GM12878 (cell line): ENCODE results near the gene SAMD7. TPM values are rescaled to one million over a fixed set of nuclear protein-coding genes. Genes with fewer than 3 reads are reported as not detected.

Source experiments
- BRCA1 ChIP-seq: IDR thresholded peaks from 2 replicates; pipeline ENCODE4 v1.6.1; 2011; ENCODE audit warnings: low read depth, low read length, improper control_type of control experiment
- CBX3 ChIP-seq: fragments of 200-600 bp; sonication (generic); IDR thresholded peaks from 2 replicates; pipeline ENCODE4 v1.6.1; 2016; ENCODE audit warnings: low read depth, borderline replicate concordance
- CBX5 ChIP-seq: sonication (generic); IDR thresholded peaks from 2 replicates; pipeline ENCODE4 v1.6.1; 2016; ENCODE audit warnings: low read depth, moderate library complexity, mild to moderate bottlenecking, inconsistent platforms
- CHD2 ChIP-seq: IDR thresholded peaks from 2 replicates; pipeline ENCODE4 v1.6.1; 2011; ENCODE audit warnings: low read depth, low read length, improper control_type of control experiment, borderline replicate concordance
- FOXK2 ChIP-seq: fragments of 450-650 bp; IDR thresholded peaks from 2 replicates; pipeline ENCODE4 v1.6.1; 2017; ENCODE audit warnings: mild to moderate bottlenecking, moderate library complexity
- FOXM1 ChIP-seq: IDR thresholded peaks from 2 replicates; pipeline ENCODE4 v1.6.1; 2012; ENCODE audit warnings: low read depth, mild to moderate bottlenecking, inconsistent platforms, low read length, moderate library complexity
- IRF4 ChIP-seq: IDR thresholded peaks from 2 replicates; pipeline ENCODE4 v1.6.1; 2011; ENCODE audit warnings: low read depth, low read length
- JUNB ChIP-seq: IDR thresholded peaks from 2 replicates; pipeline ENCODE4 v1.6.1; 2016; ENCODE audit warnings: antibody characterized with exemption, mild to moderate bottlenecking
- MTA3 ChIP-seq: IDR thresholded peaks from 2 replicates; pipeline ENCODE4 v1.6.1; 2012; ENCODE audit warnings: low read length, inconsistent platforms, borderline replicate concordance
- NBN ChIP-seq: fragments of 450-650 bp; IDR thresholded peaks from 2 replicates; pipeline ENCODE4 v1.6.1; 2016
- POLR2A ChIP-seq: IDR thresholded peaks from 2 replicates; pipeline ENCODE4 v1.6.1; 2011; ENCODE audit warnings: low read depth, mild to moderate bottlenecking, low read length
- RAD21 ChIP-seq: IDR thresholded peaks from 2 replicates; pipeline ENCODE4 v1.6.1; 2011; ENCODE audit warnings: mild to moderate bottlenecking, low read depth, low read length, moderate library complexity; ENCODE audit not compliant: insufficient read depth
- SMAD5 ChIP-seq: IDR thresholded peaks from 2 replicates; pipeline ENCODE4 v1.6.1; 2016; ENCODE audit warnings: antibody characterized with exemption, low read depth
- SREBF2 ChIP-seq: IDR thresholded peaks from 2 replicates; pipeline ENCODE4 v1.6.1; 2012; ENCODE audit warnings: mild to moderate bottlenecking, low read length
- STAT3 ChIP-seq: IDR thresholded peaks from 2 replicates; pipeline ENCODE4 v1.6.1; 2011; ENCODE audit warnings: low read depth, low read length, improper control_type of control experiment
- SUZ12 ChIP-seq: fragments of 200-600 bp; sonication (generic); IDR thresholded peaks from one replicate; pipeline ENCODE4 v1.6.1; 2018; ENCODE audit warnings: antibody characterized with exemption, mild to moderate bottlenecking; ENCODE audit not compliant: unreplicated experiment
- TBL1XR1 ChIP-seq: IDR thresholded peaks from 2 replicates; pipeline ENCODE4 v1.6.1; 2012; ENCODE audit warnings: low read depth, low read length, improper control_type of control experiment
- WRNIP1 ChIP-seq: IDR thresholded peaks from 2 replicates; pipeline ENCODE4 v1.6.1; 2011; ENCODE audit warnings: low read depth, low read length, improper control_type of control experiment, borderline replicate concordance
- YBX1 ChIP-seq: fragments of 450-650 bp; IDR thresholded peaks from 2 replicates; pipeline ENCODE4 v1.6.1; 2016; ENCODE audit warnings: antibody characterized with exemption
- ZNF207 ChIP-seq: fragments of 450-650 bp; IDR thresholded peaks from 2 replicates; pipeline ENCODE4 v1.6.1; 2014; ENCODE audit warnings: antibody characterized with exemption, mild to moderate bottlenecking, borderline replicate concordance
- ZNF217 ChIP-seq: fragments of 450-650 bp; IDR thresholded peaks from 2 replicates; pipeline ENCODE4 v1.6.1; 2017; ENCODE audit warnings: antibody characterized with exemption, mild to moderate bottlenecking
- ZZZ3 ChIP-seq: IDR thresholded peaks from 2 replicates; pipeline ENCODE4 v1.6.1; 2011; ENCODE audit warnings: low read depth; ENCODE audit not compliant: control insufficient read depth, insufficient read length
- polyA plus RNA-seq, 11 experiments: library from polyadenylated mRNA; depleted of rRNA in 4 of 11; unstranded in 6 of 11; stranded (reverse) in 5 of 11; fragments of >200 nt; fragmentation: Nextera tagmentation in 4 of 11; fragmentation: Illumina TruSeq in 1 of 11; extraction: Ambion mirVana in 4 of 11; extraction: Trizol in 1 of 11; gene quantifications; 1 replicate in 1 of 11; 2 replicates in 10 of 11; pipeline versions ENCODE4 v1.2.1 to v1.2.3, GENCODE V29; 2011 to 2016; ENCODE audit warnings: inconsistent platforms in 2 of 11, missing spikeins in 2 of 11, low read depth in 1 of 11
- total RNA-seq, 4 experiments: library from RNA; depleted of rRNA in 3 of 4; stranded (reverse); fragments of >200 nt in 3 of 4; fragmentation: Illumina TruSeq in 1 of 4; extraction: Trizol in 1 of 4; gene quantifications; 2 replicates each; pipeline versions ENCODE4 v1.2.1 to v1.2.3, GENCODE V29; 2013 to 2021
- TF ChIP-seq, protein P1 (sequence below): fragments of 450-650 bp; IDR thresholded peaks from 2 replicates; pipeline ENCODE4 v1.6.1; 2017; ENCODE audit warnings: antibody characterized with exemption, mild to moderate bottlenecking, moderate library complexity
- TF ChIP-seq, protein P2 (sequence below): fragments of 450-650 bp; formaldehyde crosslinking; IDR thresholded peaks from 2 replicates; pipeline ENCODE4 v1.4.0; 2022; ENCODE audit warnings: mild to moderate bottlenecking, moderate library complexity
- TF ChIP-seq, protein P3 (sequence below): fragments of 450-650 bp; IDR thresholded peaks from 2 replicates; pipeline ENCODE4 v1.6.1; 2018; ENCODE audit warnings: mild to moderate bottlenecking, low read depth, moderate library complexity; ENCODE audit not compliant: partially characterized antibody

Gene SAMD7
- total and polyA plus RNA-seq, 10 of the 15 experiments (the other 5 are each of a cell fraction or from before 2014, with no cell fraction given) = 0.03 to 0.11 (median 0.07) TPM; not detected in 3

DNA sequence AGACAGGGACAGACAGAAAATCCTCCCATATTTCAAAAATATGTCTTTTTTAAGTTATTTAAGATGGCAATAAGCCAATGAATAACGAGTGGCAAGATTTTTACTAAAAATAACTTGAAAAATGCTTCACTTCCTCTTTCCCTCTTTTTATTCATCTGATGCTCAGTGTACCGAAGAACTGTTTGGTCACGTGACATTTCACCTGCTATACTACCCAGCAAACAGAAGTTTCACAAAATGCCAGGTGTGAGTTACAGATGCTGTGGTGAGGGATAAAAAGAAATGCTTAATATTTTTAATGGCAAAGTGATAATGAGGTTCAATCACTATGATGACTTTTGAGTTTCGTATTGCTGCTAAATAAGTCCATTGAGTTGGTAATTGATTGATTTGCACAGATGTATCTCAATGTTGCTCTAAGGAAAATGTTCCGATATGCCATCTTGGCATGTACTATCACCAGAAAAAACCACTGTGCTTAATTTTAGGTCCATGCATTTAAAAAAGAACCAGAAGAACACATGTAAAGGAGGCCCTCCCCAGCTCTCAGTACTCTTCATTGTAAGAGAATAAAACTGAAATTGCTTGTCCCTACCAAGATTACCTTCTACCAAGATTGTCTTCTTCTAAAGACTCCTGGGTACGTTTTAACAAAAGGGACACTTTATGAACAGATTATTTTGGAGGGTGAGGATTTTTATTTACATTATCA, 29.3 kb downstream of the SAMD7 start (continued):
- no peak for TF ChIP-seq SMAD5
- peak; percentile 25; the same call in 1 of the 2 replicates for TF ChIP-seq ZNF207
- no peak for TF ChIP-seq RAD21
- no peak for TF ChIP-seq FOXK2
- TF ChIP-seq, protein P1, sequence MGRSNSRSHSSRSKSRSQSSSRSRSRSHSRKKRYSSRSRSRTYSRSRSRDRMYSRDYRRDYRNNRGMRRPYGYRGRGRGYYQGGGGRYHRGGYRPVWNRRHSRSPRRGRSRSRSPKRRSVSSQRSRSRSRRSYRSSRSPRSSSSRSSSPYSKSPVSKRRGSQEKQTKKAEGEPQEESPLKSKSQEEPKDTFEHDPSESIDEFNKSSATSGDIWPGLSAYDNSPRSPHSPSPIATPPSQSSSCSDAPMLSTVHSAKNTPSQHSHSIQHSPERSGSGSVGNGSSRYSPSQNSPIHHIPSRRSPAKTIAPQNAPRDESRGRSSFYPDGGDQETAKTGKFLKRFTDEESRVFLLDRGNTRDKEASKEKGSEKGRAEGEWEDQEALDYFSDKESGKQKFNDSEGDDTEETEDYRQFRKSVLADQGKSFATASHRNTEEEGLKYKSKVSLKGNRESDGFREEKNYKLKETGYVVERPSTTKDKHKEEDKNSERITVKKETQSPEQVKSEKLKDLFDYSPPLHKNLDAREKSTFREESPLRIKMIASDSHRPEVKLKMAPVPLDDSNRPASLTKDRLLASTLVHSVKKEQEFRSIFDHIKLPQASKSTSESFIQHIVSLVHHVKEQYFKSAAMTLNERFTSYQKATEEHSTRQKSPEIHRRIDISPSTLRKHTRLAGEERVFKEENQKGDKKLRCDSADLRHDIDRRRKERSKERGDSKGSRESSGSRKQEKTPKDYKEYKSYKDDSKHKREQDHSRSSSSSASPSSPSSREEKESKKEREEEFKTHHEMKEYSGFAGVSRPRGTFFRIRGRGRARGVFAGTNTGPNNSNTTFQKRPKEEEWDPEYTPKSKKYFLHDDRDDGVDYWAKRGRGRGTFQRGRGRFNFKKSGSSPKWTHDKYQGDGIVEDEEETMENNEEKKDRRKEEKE = no peak
- TF ChIP-seq CHD2 = no peak
- TF ChIP-seq, protein P2, sequence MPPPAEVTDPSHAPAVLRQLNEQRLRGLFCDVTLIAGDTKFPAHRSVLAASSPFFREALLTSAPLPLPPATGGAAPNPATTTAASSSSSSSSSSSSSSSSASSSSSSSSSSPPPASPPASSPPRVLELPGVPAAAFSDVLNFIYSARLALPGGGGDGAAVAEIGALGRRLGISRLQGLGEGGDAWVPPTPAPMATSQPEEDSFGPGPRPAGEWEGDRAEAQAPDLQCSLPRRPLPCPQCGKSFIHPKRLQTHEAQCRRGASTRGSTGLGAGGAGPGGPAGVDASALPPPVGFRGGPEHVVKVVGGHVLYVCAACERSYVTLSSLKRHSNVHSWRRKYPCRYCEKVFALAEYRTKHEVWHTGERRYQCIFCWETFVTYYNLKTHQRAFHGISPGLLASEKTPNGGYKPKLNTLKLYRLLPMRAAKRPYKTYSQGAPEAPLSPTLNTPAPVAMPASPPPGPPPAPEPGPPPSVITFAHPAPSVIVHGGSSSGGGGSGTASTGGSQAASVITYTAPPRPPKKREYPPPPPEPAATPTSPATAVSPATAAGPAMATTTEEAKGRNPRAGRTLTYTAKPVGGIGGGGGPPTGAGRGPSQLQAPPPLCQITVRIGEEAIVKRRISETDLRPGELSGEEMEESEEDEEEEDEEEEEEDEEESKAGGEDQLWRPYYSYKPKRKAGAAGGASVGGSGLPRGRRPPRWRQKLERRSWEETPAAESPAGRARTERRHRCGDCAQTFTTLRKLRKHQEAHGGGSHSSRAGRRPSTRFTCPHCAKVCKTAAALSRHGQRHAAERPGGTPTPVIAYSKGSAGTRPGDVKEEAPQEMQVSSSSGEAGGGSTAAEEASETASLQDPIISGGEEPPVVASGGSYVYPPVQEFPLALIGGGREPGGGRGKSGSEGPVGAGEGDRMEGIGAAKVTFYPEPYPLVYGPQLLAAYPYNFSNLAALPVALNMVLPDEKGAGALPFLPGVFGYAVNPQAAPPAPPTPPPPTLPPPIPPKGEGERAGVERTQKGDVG (CRISPR knock-in tag) = peak; percentile 86
- no peak for TF ChIP-seq ZZZ3
- TF ChIP-seq, protein P3, sequence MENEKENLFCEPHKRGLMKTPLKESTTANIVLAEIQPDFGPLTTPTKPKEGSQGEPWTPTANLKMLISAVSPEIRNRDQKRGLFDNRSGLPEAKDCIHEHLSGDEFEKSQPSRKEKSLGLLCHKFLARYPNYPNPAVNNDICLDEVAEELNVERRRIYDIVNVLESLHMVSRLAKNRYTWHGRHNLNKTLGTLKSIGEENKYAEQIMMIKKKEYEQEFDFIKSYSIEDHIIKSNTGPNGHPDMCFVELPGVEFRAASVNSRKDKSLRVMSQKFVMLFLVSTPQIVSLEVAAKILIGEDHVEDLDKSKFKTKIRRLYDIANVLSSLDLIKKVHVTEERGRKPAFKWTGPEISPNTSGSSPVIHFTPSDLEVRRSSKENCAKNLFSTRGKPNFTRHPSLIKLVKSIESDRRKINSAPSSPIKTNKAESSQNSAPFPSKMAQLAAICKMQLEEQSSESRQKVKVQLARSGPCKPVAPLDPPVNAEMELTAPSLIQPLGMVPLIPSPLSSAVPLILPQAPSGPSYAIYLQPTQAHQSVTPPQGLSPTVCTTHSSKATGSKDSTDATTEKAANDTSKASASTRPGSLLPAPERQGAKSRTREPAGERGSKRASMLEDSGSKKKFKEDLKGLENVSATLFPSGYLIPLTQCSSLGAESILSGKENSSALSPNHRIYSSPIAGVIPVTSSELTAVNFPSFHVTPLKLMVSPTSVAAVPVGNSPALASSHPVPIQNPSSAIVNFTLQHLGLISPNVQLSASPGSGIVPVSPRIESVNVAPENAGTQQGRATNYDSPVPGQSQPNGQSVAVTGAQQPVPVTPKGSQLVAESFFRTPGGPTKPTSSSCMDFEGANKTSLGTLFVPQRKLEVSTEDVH = no peak
- TF ChIP-seq SREBF2 = no peak
- no peak for TF ChIP-seq YBX1
- no peak for TF ChIP-seq IRF4
- TF ChIP-seq JUNB = 0 out of 2 replicates have a peak, but pooled peaks have one; percentile 39
- peak; percentile 88 for TF ChIP-seq MTA3
- peak; percentile 48; the same call in 1 of the 2 replicates for TF ChIP-seq ZNF217
- no peak; the same call in 1 of the 2 replicates for TF ChIP-seq STAT3
- no peak for TF ChIP-seq POLR2A
- peak; percentile 62; the same call in 1 of the 2 replicates for TF ChIP-seq CBX5
- TF ChIP-seq TBL1XR1 = peak; percentile 79; the same call in 1 of the 2 replicates
- TF ChIP-seq BRCA1 = no peak
- TF ChIP-seq NBN = peak; percentile 66; the same call in 1 of the 2 replicates
- TF ChIP-seq FOXM1 = peak; percentile 95
- no peak for TF ChIP-seq CBX3
- TF ChIP-seq WRNIP1 = no peak
- TF ChIP-seq SUZ12 = no peak
